Cardiac septum (tissue), 1 donor: ENCODE measurements around the gene EEF1AKMT1. TPM values are rescaled to one million over a fixed set of nuclear protein-coding genes. Genes with fewer than 3 reads are reported as not detected.

Source experiments
- DNase-seq: peaks from one replicate; pipeline ENCODE4 v3.0.0-alpha.2; 2020; ENCODE audit warnings: low spot score
- intact Hi-C: fragments of 100-400 bp; cut with DNase I; formaldehyde crosslinking; loops from one replicate; pipeline ENCODE4 v1.14.0; 2022
- total RNA-seq: library from RNA; stranded (reverse); fragmentation: NEBNext Ultra II Directional; extraction: Animal tissue kit (Norgen Biotek cat#: 25700); gene quantifications from one replicate; pipeline ENCODE4 v1.2.1, GENCODE V29; 2021
- donor health status: DM: no; HTN: no; CAD: no.

The EEF1AKMT1 gene
- total RNA-seq, 1 donor from 2014 or later, result 6.2 TPM

DNA sequence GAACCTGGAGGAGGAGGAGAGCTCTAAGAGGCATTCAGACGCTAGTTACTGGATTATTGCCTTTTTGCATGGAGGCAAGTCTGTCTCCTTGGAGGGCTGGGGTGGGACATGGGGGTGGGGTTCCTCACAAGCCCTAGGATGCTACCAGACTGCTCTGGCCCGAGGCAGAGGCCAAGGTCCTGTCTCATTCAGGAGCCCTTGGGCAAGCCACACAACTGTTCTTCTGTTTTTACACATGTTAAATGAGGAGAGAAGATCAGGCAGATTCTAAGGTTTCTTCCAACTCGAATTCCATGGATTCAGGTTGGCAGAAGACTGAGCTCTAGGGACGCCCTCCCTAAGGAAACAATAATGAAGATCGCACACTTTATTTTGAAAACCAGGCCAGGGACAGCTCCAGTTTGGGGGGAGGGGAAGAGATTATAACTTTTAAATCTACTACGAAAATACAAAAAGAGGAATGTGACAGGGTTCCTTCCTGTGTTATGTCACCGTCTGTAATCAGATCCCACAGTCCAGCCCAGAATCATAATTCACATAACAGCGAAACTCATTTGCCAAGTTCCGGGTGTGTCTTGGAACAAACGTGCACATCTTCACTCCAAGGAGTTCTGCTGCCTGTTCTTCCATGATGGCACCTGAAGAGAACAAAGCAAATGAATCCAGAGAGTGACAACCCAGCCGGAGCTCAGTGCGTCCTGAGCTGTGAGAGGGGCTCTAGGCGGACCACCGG is 45.0 kb downstream of the EEF1AKMT1 start:
- intact Hi-C loops, result no loop called here
- no peak for DNase-seq

- no peak for DNase-seq
- intact Hi-C loops, result no loop called here
These were observed 45.9 kb downstream of the EEF1AKMT1 start for GRCh38 chr13:20727856-20728255.

- intact Hi-C loops, result no loop called here
- no peak for DNase-seq
These were observed 52.1 kb downstream of the EEF1AKMT1 start for GRCh38 chr13:20721454-20722357.

DNA sequence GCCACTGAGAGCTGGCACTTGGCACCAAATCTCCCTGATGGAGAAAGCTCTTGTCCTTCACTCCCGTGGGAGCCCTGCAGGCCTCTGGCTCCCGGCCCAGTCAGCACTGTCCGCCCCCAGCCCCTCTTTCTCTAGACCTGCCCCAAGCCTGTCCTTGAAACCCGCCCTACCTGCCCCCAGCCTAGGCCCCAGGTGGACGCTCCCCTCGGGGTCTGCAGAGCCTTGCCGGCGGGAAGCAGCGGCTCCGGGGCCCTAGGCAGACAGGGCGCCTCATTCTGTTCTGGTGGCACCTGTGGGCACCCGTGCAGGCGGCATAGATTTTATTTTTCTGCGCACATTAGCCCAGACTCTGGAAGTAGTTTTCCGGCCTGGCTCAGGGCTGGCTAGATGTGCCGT is 52.7 kb downstream of the EEF1AKMT1 start:
- intact Hi-C loops, result no loop called here
- no peak for DNase-seq

DNA sequence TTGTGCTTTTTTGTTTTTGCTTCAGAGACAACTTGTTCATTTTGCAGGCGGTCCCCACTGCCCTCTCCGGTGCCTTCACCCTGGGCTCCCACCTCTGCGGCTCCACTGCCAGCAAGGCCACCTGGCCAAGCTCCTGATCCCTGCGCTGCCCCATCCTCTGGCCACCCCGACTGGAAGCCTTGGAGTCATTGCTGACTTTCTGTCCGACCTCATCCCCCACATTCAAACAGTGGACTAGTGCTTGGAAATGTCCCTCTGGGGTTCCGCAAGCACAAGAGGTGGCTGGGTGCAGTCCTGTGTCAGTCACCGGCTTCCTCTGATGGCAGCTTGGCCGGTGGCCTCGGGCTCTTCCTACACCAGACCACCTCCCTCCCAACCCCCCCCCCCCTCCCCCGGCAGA is 53.3 kb downstream of the EEF1AKMT1 start:
- intact Hi-C loops, result no loop called here
- no peak for DNase-seq

DNA sequence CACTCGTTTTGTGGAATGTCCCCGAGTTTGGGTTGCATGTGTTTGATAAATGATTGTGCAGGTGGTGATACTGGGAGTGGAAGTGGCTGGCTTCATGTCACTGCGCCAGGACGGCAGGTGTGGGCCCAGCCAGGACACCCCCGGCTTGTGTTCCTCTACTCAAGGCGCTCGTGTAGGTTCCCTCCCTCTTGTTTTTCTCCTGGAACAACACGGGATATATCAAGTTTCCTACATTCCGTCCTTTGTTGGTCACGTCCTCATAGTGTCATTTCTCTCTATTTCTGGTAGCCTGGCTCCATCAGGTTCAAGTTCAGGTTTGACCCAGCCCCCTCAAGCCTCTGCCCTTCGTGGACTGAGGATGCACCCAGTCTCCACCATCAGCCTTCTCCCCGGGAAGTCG is 54.0 kb downstream of the EEF1AKMT1 start:
- DNase-seq, result no peak
- intact Hi-C loops, result loop anchor here (10.0 kb wide), 1 partner anchor 225 kb away; no protein-coding TSS in a partner anchor

- no peak for DNase-seq
- intact Hi-C loops, result loop anchor here (10.0 kb wide), 1 partner anchor 224 kb away; no protein-coding TSS in a partner anchor
These were observed 54.7 kb downstream of the EEF1AKMT1 start for GRCh38 chr13:20718958-20719566.

DNA sequence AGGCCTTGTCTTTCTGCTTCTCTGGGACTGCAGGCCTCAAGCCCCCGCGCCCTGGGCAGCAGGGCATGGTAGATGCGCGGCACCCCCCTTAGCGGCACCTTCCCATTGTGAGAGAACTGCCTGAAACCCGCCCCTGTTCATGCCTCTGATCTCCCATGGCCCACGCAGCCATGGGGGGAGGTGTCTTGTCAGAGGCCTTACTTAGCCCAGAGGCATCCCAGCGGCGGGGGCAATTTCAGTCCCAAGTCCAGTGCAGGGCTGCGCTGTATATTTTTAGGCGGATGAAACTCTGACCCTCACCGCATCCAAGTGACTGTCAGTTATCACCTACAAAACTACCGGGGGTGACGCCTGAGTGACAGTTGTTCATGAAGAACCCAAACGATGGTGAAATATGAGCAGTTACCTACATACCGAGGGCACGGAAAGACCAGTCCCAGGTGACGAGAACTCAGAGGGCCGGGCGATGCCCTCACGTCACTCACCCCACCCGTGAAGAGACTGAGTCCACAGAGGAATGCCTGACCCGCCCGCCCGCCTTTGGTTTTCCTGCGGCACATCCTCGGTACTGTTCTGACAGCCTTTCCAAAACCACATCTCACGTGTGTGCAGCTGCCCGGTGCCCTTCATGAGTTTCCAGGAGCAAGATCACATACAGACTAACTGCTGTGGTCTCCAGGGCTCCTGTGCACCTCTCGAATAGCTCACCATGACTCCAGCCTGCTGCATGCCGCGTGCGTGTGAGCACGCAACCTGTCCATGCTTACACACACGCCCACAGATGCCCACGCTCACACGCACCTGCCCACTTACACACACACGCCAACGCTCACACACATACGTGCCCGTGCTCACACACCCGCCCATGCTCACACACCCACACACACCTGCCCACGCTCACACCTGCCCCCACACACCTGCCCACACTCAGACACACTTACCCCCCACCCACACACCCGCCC is 55.9 kb downstream of the EEF1AKMT1 start:
- DNase-seq, result no peak
- intact Hi-C loops, result loop anchor here (10.0 kb wide), 1 partner anchor 223 kb away; no protein-coding TSS in a partner anchor

- intact Hi-C loops, result loop anchor here (10.0 kb wide), 1 partner anchor 222 kb away; no protein-coding TSS in a partner anchor
- DNase-seq, result no peak
These were observed 56.8 kb downstream of the EEF1AKMT1 start for GRCh38 chr13:20716951-20717350.

GRCh38 chr13:20715330-20715712 is 58.4 kb downstream of the EEF1AKMT1 start:
- no peak for DNase-seq
- intact Hi-C loops, result loop anchor here (10.0 kb wide), 1 partner anchor 221 kb away; no protein-coding TSS in a partner anchor

DNA sequence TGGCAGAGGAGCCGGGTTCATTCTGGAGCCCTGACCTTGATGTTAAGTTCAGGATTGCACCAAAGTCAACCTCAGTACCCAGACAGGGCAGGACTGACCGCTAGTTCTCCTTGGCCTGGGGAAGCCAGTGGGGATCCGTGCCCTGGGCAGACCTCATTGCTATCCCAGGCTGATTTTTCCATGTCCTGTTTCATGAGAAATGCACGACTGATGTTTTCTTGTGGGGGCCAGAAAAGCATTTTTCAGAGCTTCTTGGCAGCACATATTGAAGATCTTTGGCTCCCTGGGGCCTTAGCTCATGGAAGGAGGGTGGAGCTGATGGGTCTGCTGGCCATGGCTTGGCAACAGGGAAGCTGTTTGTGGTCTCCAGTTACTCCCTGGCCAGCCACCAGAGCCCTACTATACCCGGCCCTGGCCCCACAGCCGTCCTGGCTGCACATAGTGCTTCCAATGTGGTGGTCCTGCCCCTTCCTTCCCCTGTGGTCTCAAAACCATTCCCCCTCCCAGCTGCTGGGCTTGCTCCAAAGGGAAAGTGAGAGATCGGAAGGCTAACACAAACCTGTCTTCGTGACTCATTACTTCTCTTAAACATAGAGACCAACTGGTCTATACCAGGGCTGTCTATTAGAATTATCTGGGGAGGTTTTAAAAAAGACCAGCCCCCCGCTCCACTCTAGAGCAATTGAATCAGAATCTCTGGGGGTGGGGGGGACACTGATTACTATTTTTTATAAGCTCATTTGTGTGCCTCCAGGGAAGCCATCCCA is 59.0 kb downstream of the EEF1AKMT1 start:
- intact Hi-C loops, result loop anchor here (5.0 to 10.0 kb wide), 3 partner anchors 58 to 220 kb away; partner anchors contain the start of gene EEF1AKMT1
- no peak for DNase-seq

DNA sequence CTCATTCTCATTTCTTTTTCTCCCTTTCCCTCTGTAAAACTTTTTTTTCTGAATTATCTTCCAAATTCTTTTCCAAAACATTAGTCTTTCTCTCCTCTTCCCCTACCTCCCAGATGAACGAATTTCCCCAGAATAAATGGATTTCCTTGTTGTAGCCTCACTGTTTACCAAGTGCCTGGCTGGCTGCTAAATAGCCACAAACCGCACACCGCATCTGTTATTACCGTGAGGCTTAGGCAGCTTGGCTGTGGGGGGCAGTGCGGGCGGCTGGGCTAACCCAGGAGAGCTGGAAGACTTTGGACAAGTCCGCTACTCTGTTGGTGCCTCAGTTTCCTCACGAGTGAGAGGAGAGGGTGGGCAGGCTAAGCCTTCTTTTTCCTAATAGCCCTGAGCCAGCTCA is 59.6 kb downstream of the EEF1AKMT1 start:
- no peak for DNase-seq
- intact Hi-C loops, result loop anchor here (5.0 to 10.0 kb wide), 3 partner anchors 58 to 219 kb away; partner anchors contain the start of gene EEF1AKMT1

GRCh38 chr13:20713751-20714150 is 60.0 kb downstream of the EEF1AKMT1 start:
- intact Hi-C loops, result loop anchor here (2.0 to 10.0 kb wide), 5 partner anchors 59 to 219 kb away; partner anchors contain the start of gene EEF1AKMT1
- no peak for DNase-seq

GRCh38 chr13:20713014-20713376 is 60.8 kb downstream of the EEF1AKMT1 start:
- no peak for DNase-seq
- intact Hi-C loops, result loop anchor here (2.0 to 10.0 kb wide), 5 partner anchors 59 to 218 kb away; partner anchors contain the start of gene EEF1AKMT1

DNA sequence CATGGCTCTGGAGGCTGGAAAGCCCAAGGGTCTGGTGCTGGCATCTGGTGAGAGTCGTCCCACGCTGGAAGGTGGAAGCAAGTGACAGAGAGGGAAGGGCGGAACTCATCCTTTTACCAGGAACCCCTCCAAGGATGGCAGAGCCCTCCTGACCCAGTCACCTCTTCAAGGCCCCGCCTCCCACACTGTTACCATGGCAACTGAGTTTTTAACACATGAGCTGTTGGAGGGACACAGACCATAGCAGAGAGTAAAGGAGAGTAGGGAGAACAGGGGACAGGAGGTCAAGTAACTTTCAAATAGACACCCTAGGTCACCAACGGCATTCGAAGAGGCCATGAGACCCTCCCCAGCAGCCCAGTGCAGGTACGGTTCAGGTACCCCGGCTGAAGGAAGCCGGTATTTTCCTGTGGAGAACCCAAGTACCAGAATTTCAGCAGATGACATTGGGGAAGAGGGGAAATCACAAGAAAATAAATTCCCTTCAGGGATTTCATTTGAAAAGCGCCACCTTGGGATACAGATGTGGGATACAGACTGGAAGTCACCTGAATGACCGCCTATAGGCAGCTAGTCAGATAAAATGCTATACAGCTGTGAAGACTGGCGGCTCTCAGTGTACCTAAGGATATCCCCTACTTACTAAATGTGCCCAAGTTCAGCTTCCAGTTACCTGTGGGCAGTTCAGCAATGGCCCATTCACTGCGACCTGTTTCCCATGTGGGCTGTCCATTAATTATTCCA is 62.3 kb downstream of the EEF1AKMT1 start:
- intact Hi-C loops, result loop anchor here (2.0 to 10.0 kb wide), 5 partner anchors 61 to 217 kb away; partner anchors contain the start of gene EEF1AKMT1
- no peak for DNase-seq

- no peak for DNase-seq
- intact Hi-C loops, result loop anchor here (5.0 to 10.0 kb wide), 3 partner anchors 63 to 215 kb away; partner anchors contain the start of gene EEF1AKMT1
These were observed 64.0 kb downstream of the EEF1AKMT1 start for GRCh38 chr13:20709782-20710181.

GRCh38 chr13:20709369-20709768 is 64.4 kb downstream of the EEF1AKMT1 start:
- intact Hi-C loops, result no loop called here
- DNase-seq, result no peak
